PC-3 (cell line): Measurements from ENCODE around the gene FOXO4. TPM values are rescaled to one million over a fixed set of nuclear protein-coding genes. Genes with fewer than 3 reads are reported as not detected.

Source experiments
- ATAC-seq: fragments of 200-7000 bp; cut with Tn5 transposase; 2 replicates; pipeline ENCODE4 v1.9.1; 2020; ENCODE audit warnings: mild to moderate bottlenecking, moderate library complexity
- BruUV-seq: library from RNA; stranded (reverse); fragments of 400-500 nt; replicated peaks from 2 replicates; lab custom pipeline; 2021; lab: Mats Ljungman, UMichigan
- CTCF ChIA-PET: fragments of 300-600 bp; sonication (Branson Sonifier 250); formaldehyde crosslinking; loops from one replicate; lab custom pipeline; 2022; ENCODE audit warnings: antibody characterized with exemption; lab: Charles Lee
- POLR2A ChIA-PET: fragments of 300-600 bp; sonication (Branson Sonifier 250); formaldehyde crosslinking; loops from one replicate; lab custom pipeline; 2022; ENCODE audit warnings: antibody characterized with exemption; ENCODE audit not compliant: unreplicated experiment; lab: Charles Lee
- DNase-seq: peaks from one replicate; pipeline ENCODE4 v3.0.0-alpha.2; 2015
- H2AFZ ChIP-seq: fragments of 300-600 bp; sonication (generic); 2 replicates; pipeline ENCODE4 v1.6.0; 2016; ENCODE audit warnings: antibody characterized with exemption, low read length
- H3F3A ChIP-seq: fragments of 300-600 bp; sonication (generic); one replicate; pipeline ENCODE4 v1.6.0; 2017; ENCODE audit warnings: antibody characterized with exemption, low read length, control low read depth, mild to moderate bottlenecking; ENCODE audit not compliant: unreplicated experiment
- H3K27ac ChIP-seq: fragments of 300-600 bp; sonication (generic); 2 replicates; pipeline ENCODE4 v1.5.1; 2016; ENCODE audit warnings: mild to moderate bottlenecking, low read length
- H3K27me3 ChIP-seq: fragments of 300-600 bp; sonication (generic); 2 replicates; pipeline ENCODE4 v1.6.1; 2016; ENCODE audit warnings: low read length, mixed read lengths
- H3K36me3 ChIP-seq: fragments of 300-600 bp; sonication (generic); 2 replicates; pipeline ENCODE4 v1.6.1; 2016; ENCODE audit warnings: low read depth, mixed run types, low read length, mixed read lengths
- H3K4me1 ChIP-seq: fragments of 300-600 bp; sonication (generic); 2 replicates; pipeline ENCODE4 v1.5.1; 2016; ENCODE audit warnings: low read length; ENCODE audit not compliant: insufficient read depth
- H3K4me2 ChIP-seq: fragments of 300-600 bp; sonication (generic); 2 replicates; pipeline ENCODE4 v1.6.0; 2016; ENCODE audit warnings: low read length
- H3K4me3 ChIP-seq: fragments of 300-600 bp; sonication (generic); 2 replicates; pipeline ENCODE4 v1.5.1; 2016; ENCODE audit warnings: mild to moderate bottlenecking, low read length, mixed read lengths
- H3K79me2 ChIP-seq: fragments of 300-600 bp; sonication (generic); 2 replicates; pipeline ENCODE4 v1.6.1; 2017; ENCODE audit warnings: low read length, mixed read lengths
- H3K9ac ChIP-seq: fragments of 300-600 bp; sonication (generic); 2 replicates; pipeline ENCODE4 v1.6.0; 2016; ENCODE audit warnings: mild to moderate bottlenecking, low read length
- H3K9me2 ChIP-seq: fragments of 300-600 bp; sonication (generic); replicated peaks from 2 replicates; pipeline ENCODE4 v1.6.1; 2016; ENCODE audit warnings: mixed run types, low read length, mixed read lengths
- H3K9me3 ChIP-seq: fragments of 300-600 bp; sonication (generic); 2 replicates; pipeline ENCODE4 v1.6.1; 2016; ENCODE audit warnings: low read length, mixed read lengths
- H4K20me1 ChIP-seq: fragments of 300-600 bp; sonication (generic); 2 replicates; pipeline ENCODE4 v1.6.1; 2016; ENCODE audit warnings: low read length, mixed read lengths
- CTCF ChIP-seq: fragments of 300-600 bp; sonication (generic); conservative IDR thresholded peaks from 2 replicates; pipeline ENCODE4 v1.5.1; 2017; ENCODE audit warnings: antibody characterized with exemption, low read depth, mild to moderate bottlenecking, low read length
- EZH2 ChIP-seq: fragments of 300-600 bp; sonication (generic); IDR thresholded peaks from one replicate; pipeline ENCODE4 v1.6.1; 2017; ENCODE audit warnings: antibody characterized with exemption, mild to moderate bottlenecking, low read length; ENCODE audit not compliant: unreplicated experiment
- EZH2phosphoT487 ChIP-seq: fragments of 300-600 bp; sonication (generic); IDR thresholded peaks from 2 replicates; pipeline ENCODE4 v1.6.1; 2018; ENCODE audit warnings: mild to moderate bottlenecking, antibody characterized with exemption, low read length, borderline replicate concordance
- intact Hi-C: fragments of 100-400 bp; cut with micrococcal nuclease; formaldehyde crosslinking; loops from 2 replicates; pipeline ENCODE4 v1.9.0; 2023
- total RNA-seq: library from RNA; depleted of rRNA; stranded (reverse); fragments of >200 nt; gene quantifications from 2 replicates; pipeline ENCODE4 v1.2.3, GENCODE V29; 2014

Gene FOXO4
- total RNA-seq, 1 experiment from 2014 or later: 5.1 TPM

GRCh38 chrX:71068044-71068918 lies 27.4 kb upstream of the FOXO4 start, which contains the start of gene SNX12:
TSS of gene SNX12 (minus strand) at chrX:71068334. CDS start at chrX:71068306, 28 bp downstream.
- Histone ChIP-seq H3K4me1 (peaks cover 17% of the 10 kb centered on the region), H3K79me2 (peaks cover 35% of the 10 kb centered on the region), H3F3A (no peaks in the 10 kb centered on the region), H2AFZ (peak within 1 kb of the TSS; percentile 89), H4K20me1 (no peaks in the 10 kb centered on the region), H3K9me3 (no peaks in the 10 kb centered on the region), H3K9ac (peak within 1 kb of the TSS; percentile 82), H3K9me2 (no peaks in the 10 kb centered on the region), H3K27me3 (no peaks in the 10 kb centered on the region), H3K27ac (peak within 1 kb of the TSS; percentile 66), H3K36me3 (no peaks in the 10 kb centered on the region), H3K4me2 (peak within 1 kb of the TSS; percentile 93), H3K4me3 (peak within 1 kb of the TSS; percentile 81)
- ATAC-seq (peak; percentile 92), DNase-seq (peak; percentile 92)
- TF ChIP-seq EZH2phosphoT487 (no peak), EZH2 (no peak), CTCF (no peak)
- ChIA-PET CTCF (no interaction called here), POLR2A (interaction anchor here (0.6 to 0.7 kb wide), 2 partner anchors 17 to 51 kb away, joined by 4 to 13 read pairs; no protein-coding TSS in a partner anchor)
- intact Hi-C loops: no loop called here
- no TSS peak for BruUV-seq

- ATAC-seq (no peak), DNase-seq (no peak)
- intact Hi-C loops: no loop called here
- no peak overlapping the region for H3K9ac ChIP-seq
- H3K4me2 ChIP-seq: no peak overlapping the region
- no TSS peak for BruUV-seq
- CTCF ChIA-PET: no interaction called here
- no peak overlapping the region for H3K4me3 ChIP-seq
- no peaks in the 10 kb centered on the region for H3K27me3 ChIP-seq
- H2AFZ ChIP-seq: no peak overlapping the region
- H3K9me3 ChIP-seq: no peaks in the 10 kb centered on the region
- H3F3A ChIP-seq: no peaks in the 10 kb centered on the region
- TF ChIP-seq EZH2phosphoT487: no peak
- no peak for TF ChIP-seq EZH2
- TF ChIP-seq CTCF: no peak
- no peaks in the 10 kb centered on the region for H3K9me2 ChIP-seq
- no peaks in the 10 kb centered on the region for H4K20me1 ChIP-seq
- no peaks in the 10 kb centered on the region for H3K36me3 ChIP-seq
- peaks cover 23% of the 10 kb centered on the region for H3K79me2 ChIP-seq
- H3K27ac ChIP-seq: no peak overlapping the region
- POLR2A ChIA-PET: no interaction called here
- H3K4me1 ChIP-seq: peaks cover 19% of the 10 kb centered on the region
Observed at GRCh38 chrX:71070531-71070930, 25.1 kb upstream of the FOXO4 start.
